Measurements from ENCODE around the gene FGGY. TPM values are rescaled to one million over a fixed set of nuclear protein-coding genes. Genes with fewer than 3 reads are reported as not detected.

FGGY gene
- total RNA-seq, 1 donor from 2014 or later: 32.5 TPM

GRCh38 chr1:59657873-59658465 is 361.1 kb downstream of the FGGY start:
- no peak overlapping the region for H3K4me3 ChIP-seq
- peaks cover 9% of the 10 kb centered on the region for H3K27me3 Mint-ChIP-seq (ENCODE audit: insufficient read depth, low read depth)
- peaks cover 14% of the 10 kb centered on the region for H3K4me1 Mint-ChIP-seq
- H3K36me3 ChIP-seq: no peaks in the 10 kb centered on the region
- TF ChIP-seq EZH2phosphoT487 (IDR thresholded peaks at IDR 0.05) (no peak), EZH2 (IDR thresholded peaks at IDR 0.05) (no peak)
- H3K9ac ChIP-seq: no peak overlapping the region
- peaks cover 6% of the 10 kb centered on the region for H3K9me3 Mint-ChIP-seq
- H3K4me3 Mint-ChIP-seq: no peak overlapping the region
- no peaks in the 10 kb centered on the region for H3K27me3 ChIP-seq
- no peaks in the 10 kb centered on the region for H3F3A ChIP-seq (ENCODE audit: low read depth)
- H4K20me1 ChIP-seq (ENCODE audit: low read depth): no peaks in the 10 kb centered on the region
- no peak overlapping the region for H3K27ac ChIP-seq
- H3K79me2 ChIP-seq (ENCODE audit: low read depth): no peaks in the 10 kb centered on the region
- no peak overlapping the region for H3K4me2 ChIP-seq
- no peak for DNase-seq (ENCODE audit: low spot score)
- no peaks in the 10 kb centered on the region for H3K9me3 ChIP-seq (ENCODE audit: low read depth)
- peaks cover 14% of the 10 kb centered on the region for H3K4me1 ChIP-seq
- no peak overlapping the region for H3K27ac Mint-ChIP-seq
- peaks cover 2% of the 10 kb centered on the region for H3K36me3 Mint-ChIP-seq
- H2AFZ ChIP-seq (replicated peaks): no peak overlapping the region

GRCh38 chr1:59664166-59664565 is 367.3 kb downstream of the FGGY start:
- H3K36me3 Mint-ChIP-seq: peaks cover 8% of the 10 kb centered on the region
- H3K27ac Mint-ChIP-seq: no peak overlapping the region
- DNase-seq (ENCODE audit: low spot score): no peak
- no peak overlapping the region for H3K4me3 Mint-ChIP-seq
- TF ChIP-seq EZH2 (IDR thresholded peaks at IDR 0.05) (no peak), CTCF (IDR thresholded peaks at IDR 0.05) (no peak), EZH2phosphoT487 (IDR thresholded peaks at IDR 0.05) (no peak)
- H3F3A ChIP-seq (ENCODE audit: low read depth): peaks cover 11% of the 10 kb centered on the region
- H3K27ac ChIP-seq: no peak overlapping the region
- peaks cover 6% of the 10 kb centered on the region for H3K27me3 Mint-ChIP-seq (ENCODE audit: insufficient read depth, low read depth)
- no peaks in the 10 kb centered on the region for H3K9me3 ChIP-seq (ENCODE audit: low read depth)
- no peaks in the 10 kb centered on the region for H3K36me3 ChIP-seq
- no peak overlapping the region for H3K9ac ChIP-seq
- no peaks in the 10 kb centered on the region for H3K9me3 Mint-ChIP-seq
- no peak overlapping the region for H3K4me3 ChIP-seq
- no peaks in the 10 kb centered on the region for H3K79me2 ChIP-seq (ENCODE audit: low read depth)
- H4K20me1 ChIP-seq (ENCODE audit: low read depth): no peaks in the 10 kb centered on the region
- peaks cover 18% of the 10 kb centered on the region for H3K4me1 Mint-ChIP-seq
- H3K4me1 ChIP-seq: peaks cover 24% of the 10 kb centered on the region
- H3K27me3 ChIP-seq: no peaks in the 10 kb centered on the region
- no peak overlapping the region for H2AFZ ChIP-seq (replicated peaks)
- no peak overlapping the region for H3K4me2 ChIP-seq

GRCh38 chr1:59666106-59666505 is 369.2 kb downstream of the FGGY start:
- H3K27me3 Mint-ChIP-seq (ENCODE audit: insufficient read depth, low read depth): peaks cover 7% of the 10 kb centered on the region
- no peaks in the 10 kb centered on the region for H3K27me3 ChIP-seq
- H3K27ac ChIP-seq: no peak overlapping the region
- H3K9ac ChIP-seq: no peak overlapping the region
- H2AFZ ChIP-seq (replicated peaks): no peak overlapping the region
- H3K9me3 Mint-ChIP-seq: no peaks in the 10 kb centered on the region
- no peak overlapping the region for H3K4me2 ChIP-seq
- H3K27ac Mint-ChIP-seq: no peak overlapping the region
- H4K20me1 ChIP-seq (ENCODE audit: low read depth): no peaks in the 10 kb centered on the region
- H3K36me3 Mint-ChIP-seq: peaks cover 8% of the 10 kb centered on the region
- no peaks in the 10 kb centered on the region for H3K9me3 ChIP-seq (ENCODE audit: low read depth)
- no peak overlapping the region for H3K4me3 ChIP-seq
- peaks cover 28% of the 10 kb centered on the region for H3K4me1 Mint-ChIP-seq
- H3K4me3 Mint-ChIP-seq: no peak overlapping the region
- H3K4me1 ChIP-seq: peaks cover 25% of the 10 kb centered on the region
- H3K36me3 ChIP-seq: no peaks in the 10 kb centered on the region
- peaks cover 30% of the 10 kb centered on the region for H3F3A ChIP-seq (ENCODE audit: low read depth)
- TF ChIP-seq EZH2phosphoT487 (IDR thresholded peaks at IDR 0.05): no peak
- no peak for TF ChIP-seq CTCF (IDR thresholded peaks at IDR 0.05)
- TF ChIP-seq EZH2 (IDR thresholded peaks at IDR 0.05): no peak
- no peaks in the 10 kb centered on the region for H3K79me2 ChIP-seq (ENCODE audit: low read depth)
- no peak for DNase-seq (ENCODE audit: low spot score)

GRCh38 chr1:59667020-59667419 is 370.1 kb downstream of the FGGY start:
- no peaks in the 10 kb centered on the region for H3K79me2 ChIP-seq (ENCODE audit: low read depth)
- H3K9me3 ChIP-seq (ENCODE audit: low read depth): no peaks in the 10 kb centered on the region
- DNase-seq (ENCODE audit: low spot score): no peak
- no peak overlapping the region for H3K27ac ChIP-seq
- H3K4me1 Mint-ChIP-seq: peaks cover 30% of the 10 kb centered on the region
- H3K27me3 ChIP-seq: no peaks in the 10 kb centered on the region
- no peaks in the 10 kb centered on the region for H4K20me1 ChIP-seq (ENCODE audit: low read depth)
- no peak overlapping the region for H3K4me3 ChIP-seq
- H3K27me3 Mint-ChIP-seq (ENCODE audit: insufficient read depth, low read depth): peaks cover 13% of the 10 kb centered on the region
- H3K9me3 Mint-ChIP-seq: no peaks in the 10 kb centered on the region
- H2AFZ ChIP-seq (replicated peaks): no peak overlapping the region
- H3K9ac ChIP-seq: no peak overlapping the region
- H3K27ac Mint-ChIP-seq: no peak overlapping the region
- H3K4me3 Mint-ChIP-seq: no peak overlapping the region
- peaks cover 8% of the 10 kb centered on the region for H3K36me3 Mint-ChIP-seq
- TF ChIP-seq EZH2 (IDR thresholded peaks at IDR 0.05): no peak
- no peak for TF ChIP-seq EZH2phosphoT487 (IDR thresholded peaks at IDR 0.05)
- no peak for TF ChIP-seq CTCF (IDR thresholded peaks at IDR 0.05)
- no peaks in the 10 kb centered on the region for H3K36me3 ChIP-seq
- peaks cover 26% of the 10 kb centered on the region for H3K4me1 ChIP-seq
- H3K4me2 ChIP-seq: no peak overlapping the region
- H3F3A ChIP-seq (ENCODE audit: low read depth): peaks cover 31% of the 10 kb centered on the region

Data from neural progenitor cell (in vitro differentiated cells).